T-helper 1 cell treated with Interleukin-12 subunit alpha and Interleukin-12 subunit beta and Interleukin-4 antibody, amounts not matched to agents 30 μg/mL and 1 μg/mL, for 36 hours (primary cell): ENCODE results near the gene OR4D9.
"Not testable (repeated sequence)": the region's sequence is repeated elsewhere in the genome, so short reads cannot be mapped to it uniquely, and the experiment has no call there.

ENCODE experiments used
- H3K27ac Mint-ChIP-seq: one replicate; pipeline ENCODE4 v1.8.0; 2021; ENCODE audit warnings: mild to moderate bottlenecking, mixed read lengths
- H3K27me3 Mint-ChIP-seq: one replicate; pipeline ENCODE4 v1.8.0; 2021; ENCODE audit warnings: low read depth, mixed read lengths
- H3K36me3 Mint-ChIP-seq: one replicate; pipeline ENCODE4 v1.8.0; 2021; ENCODE audit warnings: low read depth, mixed read lengths
- H3K4me1 Mint-ChIP-seq: one replicate; pipeline ENCODE4 v1.8.0; 2021; ENCODE audit warnings: low read depth, mixed read lengths
- H3K4me3 Mint-ChIP-seq: one replicate; pipeline ENCODE4 v1.8.0; 2021; ENCODE audit warnings: mild to moderate bottlenecking, moderate library complexity, mixed read lengths
- H3K9me3 Mint-ChIP-seq: one replicate; pipeline ENCODE4 v1.8.0; 2021; ENCODE audit warnings: mixed read lengths

Gene OR4D9

GRCh38 chr11:59510941-59511589 lies at the start of gene OR4D9:
OR4D9 (plus strand) TSS chr11:59511539; CDS start chr11:59514913, 3,374 bp downstream.
- peak within 1 kb of the TSS; percentile 60 for H3K27ac Mint-ChIP-seq
- no peaks in the 10 kb centered on the region for H3K9me3 Mint-ChIP-seq
- H3K27me3 Mint-ChIP-seq, result no peaks in the 10 kb centered on the region
- peaks cover 20% of the 10 kb centered on the region for H3K4me1 Mint-ChIP-seq
- peak within 1 kb of the TSS; percentile 36 for H3K4me3 Mint-ChIP-seq
- peaks cover 2% of the 10 kb centered on the region for H3K36me3 Mint-ChIP-seq

- Mint-ChIP-seq H3K9me3 (no peaks in the 10 kb centered on the region), H3K4me1 (no peaks in the 10 kb centered on the region), H3K4me3 (no peak overlapping the region), H3K27me3 (no peaks in the 10 kb centered on the region), H3K36me3 (no peaks in the 10 kb centered on the region), H3K27ac (no peak overlapping the region)
These were observed 48.1 kb upstream of the OR4D9 start for GRCh38 chr11:59463190-59463641.

GRCh38 chr11:59473015-59473414 lies 38.3 kb upstream of the OR4D9 start, which contains the start of gene OR4D10:
OR4D10 (plus strand) TSS chr11:59473315; CDS start chr11:59477430, 4,115 bp downstream.
- H3K27ac Mint-ChIP-seq, result no peak within 1 kb of the TSS
- H3K27me3 Mint-ChIP-seq, result peaks cover 6% of the 10 kb centered on the region
- H3K9me3 Mint-ChIP-seq, result no peaks in the 10 kb centered on the region
- no peaks in the 10 kb centered on the region for H3K36me3 Mint-ChIP-seq
- H3K4me3 Mint-ChIP-seq, result no peak within 1 kb of the TSS
- H3K4me1 Mint-ChIP-seq, result no peaks in the 10 kb centered on the region

- Mint-ChIP-seq H3K4me3 (no peak overlapping the region), H3K27me3 (peaks cover 11% of the 10 kb centered on the region), H3K36me3 (no peaks in the 10 kb centered on the region), H3K4me1 (no peaks in the 10 kb centered on the region), H3K9me3 (no peaks in the 10 kb centered on the region), H3K27ac (no peak overlapping the region)
These were observed 36.2 kb upstream of the OR4D9 start for GRCh38 chr11:59475176-59475575.

- H3K27ac Mint-ChIP-seq, result no peak overlapping the region
These were observed 31.4 kb upstream of the OR4D9 start for GRCh38 chr11:59479906-59480305.

GRCh38 chr11:59480359-59480758 lies 31.0 kb upstream of the OR4D9 start:
- Mint-ChIP-seq H3K27ac (no peak overlapping the region), H3K4me3 (no peak overlapping the region), H3K4me1 (no peaks in the 10 kb centered on the region), H3K36me3 (no peaks in the 10 kb centered on the region), H3K27me3 (peaks cover 4% of the 10 kb centered on the region), H3K9me3 (no peaks in the 10 kb centered on the region)

More at GRCh38 chr11:59479906-59480305, 31.4 kb upstream of the OR4D9 start:
- Mint-ChIP-seq H3K4me1 (no peaks in the 10 kb centered on the region), H3K4me3 (no peak overlapping the region), H3K27me3 (peaks cover 4% of the 10 kb centered on the region), H3K36me3 (no peaks in the 10 kb centered on the region), H3K9me3 (no peaks in the 10 kb centered on the region)

GRCh38 chr11:59501931-59502330 lies 9.4 kb upstream of the OR4D9 start:
- Mint-ChIP-seq H3K4me3 (no peak overlapping the region), H3K27me3 (peaks cover 4% of the 10 kb centered on the region), H3K36me3 (no peaks in the 10 kb centered on the region), H3K9me3 (no peaks in the 10 kb centered on the region), H3K27ac (no peak overlapping the region), H3K4me1 (peaks cover 4% of the 10 kb centered on the region)

GRCh38 chr11:59503276-59503675 lies 8.1 kb upstream of the OR4D9 start, which contains the start of gene OR4D11:
OR4D11 (plus strand) TSS chr11:59503576; CDS start chr11:59503576, 0 bp downstream.
- peaks cover 4% of the 10 kb centered on the region for H3K27me3 Mint-ChIP-seq
- H3K36me3 Mint-ChIP-seq, result no peaks in the 10 kb centered on the region
- peaks cover 4% of the 10 kb centered on the region for H3K4me1 Mint-ChIP-seq
- H3K27ac Mint-ChIP-seq, result no peak within 1 kb of the TSS
- H3K4me3 Mint-ChIP-seq, result no peak within 1 kb of the TSS
- H3K9me3 Mint-ChIP-seq, result no peaks in the 10 kb centered on the region

GRCh38 chr11:59511675-59512074 lies 336 bp downstream of the OR4D9 start:
- H3K27me3 Mint-ChIP-seq, result no peaks in the 10 kb centered on the region
- no peaks in the 10 kb centered on the region for H3K9me3 Mint-ChIP-seq
- H3K36me3 Mint-ChIP-seq, result peaks cover 2% of the 10 kb centered on the region
- H3K4me3 Mint-ChIP-seq, result no peak overlapping the region
- peak overlapping the region; percentile 14 for H3K27ac Mint-ChIP-seq
- H3K4me1 Mint-ChIP-seq, result peaks cover 20% of the 10 kb centered on the region

- H3K36me3 Mint-ChIP-seq, H3K4me1 Mint-ChIP-seq, H3K4me3 Mint-ChIP-seq, H3K9me3 Mint-ChIP-seq, H3K27ac Mint-ChIP-seq: not testable (repeated sequence)
- H3K27me3 Mint-ChIP-seq, result peaks cover 17% of the 10 kb centered on the region
These were observed 8.8 kb downstream of the OR4D9 start for GRCh38 chr11:59520139-59520538.

- H3K4me3 Mint-ChIP-seq, result no peak overlapping the region
- H3K36me3 Mint-ChIP-seq, result no peaks in the 10 kb centered on the region
- H3K27ac Mint-ChIP-seq, result no peak overlapping the region
- peaks cover 19% of the 10 kb centered on the region for H3K27me3 Mint-ChIP-seq
- no peaks in the 10 kb centered on the region for H3K4me1 Mint-ChIP-seq
- no peaks in the 10 kb centered on the region for H3K9me3 Mint-ChIP-seq
These were observed 9.4 kb downstream of the OR4D9 start for GRCh38 chr11:59520741-59521140.

- no peak overlapping the region for H3K4me3 Mint-ChIP-seq
- no peaks in the 10 kb centered on the region for H3K4me1 Mint-ChIP-seq
- no peaks in the 10 kb centered on the region for H3K36me3 Mint-ChIP-seq
- H3K9me3 Mint-ChIP-seq, result no peaks in the 10 kb centered on the region
- peaks cover 26% of the 10 kb centered on the region for H3K27me3 Mint-ChIP-seq
- H3K27ac Mint-ChIP-seq, result no peak overlapping the region
These were observed 12.2 kb downstream of the OR4D9 start for GRCh38 chr11:59523541-59523940.

GRCh38 chr11:59528711-59529110 lies 17.4 kb downstream of the OR4D9 start:
- Mint-ChIP-seq H3K36me3 (no peaks in the 10 kb centered on the region), H3K4me1 (no peaks in the 10 kb centered on the region), H3K27me3 (peaks cover 19% of the 10 kb centered on the region), H3K4me3 (no peak overlapping the region), H3K9me3 (no peaks in the 10 kb centered on the region), H3K27ac (no peak overlapping the region)

- H3K4me3 Mint-ChIP-seq, result no peak overlapping the region
- no peaks in the 10 kb centered on the region for H3K9me3 Mint-ChIP-seq
- peaks cover 9% of the 10 kb centered on the region for H3K27me3 Mint-ChIP-seq
- peaks cover 7% of the 10 kb centered on the region for H3K4me1 Mint-ChIP-seq
- no peaks in the 10 kb centered on the region for H3K36me3 Mint-ChIP-seq
- no peak overlapping the region for H3K27ac Mint-ChIP-seq
These were observed 21.3 kb downstream of the OR4D9 start for GRCh38 chr11:59532620-59533019.

GRCh38 chr11:59534676-59535075 lies 23.3 kb downstream of the OR4D9 start:
- peaks cover 10% of the 10 kb centered on the region for H3K4me1 Mint-ChIP-seq
- no peaks in the 10 kb centered on the region for H3K27me3 Mint-ChIP-seq

More at GRCh38 chr11:59534676-59535075, 23.3 kb downstream of the OR4D9 start:
- Mint-ChIP-seq H3K36me3 (no peaks in the 10 kb centered on the region), H3K4me3 (no peak overlapping the region), H3K9me3 (no peaks in the 10 kb centered on the region), H3K27ac (no peak overlapping the region)
